Mesodermal cell (in vitro differentiated cells): ENCODE data around the gene RGS14.
"Not testable (repeated sequence)": the region's sequence is repeated elsewhere in the genome, so short reads cannot be mapped to it uniquely, and the experiment has no call there.

ENCODE experiments used
- H3K27ac ChIP-seq: 2 replicates; pipeline ENCODE4 v1.7.0; 2013; ENCODE audit warnings: mild to moderate bottlenecking, low read depth, low read length, moderate library complexity; ENCODE audit not compliant: severe bottlenecking
- H3K36me3 ChIP-seq: 2 replicates; pipeline ENCODE4 v1.7.1; 2013; ENCODE audit warnings: mild to moderate bottlenecking, low read length, moderate library complexity; ENCODE audit not compliant: control insufficient read depth, insufficient read depth
- H3K4me1 ChIP-seq: one replicate; pipeline ENCODE4 v1.7.1; 2013; ENCODE audit warnings: mild to moderate bottlenecking, low read length; ENCODE audit not compliant: insufficient read depth, control insufficient read depth, poor library complexity, severe bottlenecking
- H3K4me3 ChIP-seq: 2 replicates; pipeline ENCODE4 v1.7.0; 2013; ENCODE audit warnings: low read length, control low read depth, mild to moderate bottlenecking; ENCODE audit not compliant: insufficient read depth, poor library complexity, severe bottlenecking; ENCODE audit errors: extremely low read depth
- H3K9me3 ChIP-seq: 2 replicates; pipeline ENCODE4 v1.7.1; 2013; ENCODE audit warnings: mild to moderate bottlenecking, low read length, moderate library complexity; ENCODE audit not compliant: control insufficient read depth
- WGBS, 2 experiments: methylation state at CpG; one replicate each; pipeline ENCODE4 v1.1.5; 2013; ENCODE audit warnings: missing lambda C conversion rate in 2 of 2; ENCODE audit not compliant: insufficient coverage in 2 of 2; 5-methylcytosine and 5-hydroxymethylcytosine counted together

RGS14 gene

DNA sequence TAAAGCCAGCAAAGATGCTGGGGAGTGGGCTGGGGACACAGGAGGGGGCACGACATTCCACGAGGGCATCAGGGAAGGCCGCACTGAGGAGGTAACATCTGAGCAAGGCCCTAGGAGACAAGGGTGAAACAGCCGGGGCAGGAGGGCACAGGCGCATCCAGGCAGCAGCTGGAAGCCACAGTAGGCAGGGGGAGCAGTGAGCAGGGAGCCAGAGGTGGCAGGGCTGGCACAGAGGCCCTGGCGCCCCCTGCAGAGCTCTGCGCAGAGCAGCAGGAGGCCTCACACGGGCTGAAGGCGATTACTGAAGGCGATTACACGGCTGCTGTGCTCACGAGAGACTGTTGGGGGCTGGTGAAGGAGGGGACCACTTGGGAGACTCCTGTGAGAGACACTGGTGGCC, 21.6 kb upstream of the RGS14 start:
- no peak overlapping the region for H3K4me3 ChIP-seq
- H3K9me3 ChIP-seq: no peaks in the 10 kb centered on the region
- peaks cover 76% of the 10 kb centered on the region for H3K36me3 ChIP-seq
- no peak overlapping the region for H3K27ac ChIP-seq
- 89 to 96% methylated on average over 11 to 12 of the region's 12 CpGs for WGBS, 2 experiments
- H3K4me1 ChIP-seq: peaks cover 8% of the 10 kb centered on the region

GRCh38 chr5:177336603-177337494, 20.9 kb upstream of the RGS14 start:
- H3K36me3 ChIP-seq: peaks cover 78% of the 10 kb centered on the region
- no peak overlapping the region for H3K27ac ChIP-seq
- 94 to 95% methylated on average over 30 to 34 of the region's 36 CpGs for WGBS, 2 experiments
- H3K4me1 ChIP-seq: peaks cover 8% of the 10 kb centered on the region
- no peak overlapping the region for H3K4me3 ChIP-seq
- no peaks in the 10 kb centered on the region for H3K9me3 ChIP-seq

DNA sequence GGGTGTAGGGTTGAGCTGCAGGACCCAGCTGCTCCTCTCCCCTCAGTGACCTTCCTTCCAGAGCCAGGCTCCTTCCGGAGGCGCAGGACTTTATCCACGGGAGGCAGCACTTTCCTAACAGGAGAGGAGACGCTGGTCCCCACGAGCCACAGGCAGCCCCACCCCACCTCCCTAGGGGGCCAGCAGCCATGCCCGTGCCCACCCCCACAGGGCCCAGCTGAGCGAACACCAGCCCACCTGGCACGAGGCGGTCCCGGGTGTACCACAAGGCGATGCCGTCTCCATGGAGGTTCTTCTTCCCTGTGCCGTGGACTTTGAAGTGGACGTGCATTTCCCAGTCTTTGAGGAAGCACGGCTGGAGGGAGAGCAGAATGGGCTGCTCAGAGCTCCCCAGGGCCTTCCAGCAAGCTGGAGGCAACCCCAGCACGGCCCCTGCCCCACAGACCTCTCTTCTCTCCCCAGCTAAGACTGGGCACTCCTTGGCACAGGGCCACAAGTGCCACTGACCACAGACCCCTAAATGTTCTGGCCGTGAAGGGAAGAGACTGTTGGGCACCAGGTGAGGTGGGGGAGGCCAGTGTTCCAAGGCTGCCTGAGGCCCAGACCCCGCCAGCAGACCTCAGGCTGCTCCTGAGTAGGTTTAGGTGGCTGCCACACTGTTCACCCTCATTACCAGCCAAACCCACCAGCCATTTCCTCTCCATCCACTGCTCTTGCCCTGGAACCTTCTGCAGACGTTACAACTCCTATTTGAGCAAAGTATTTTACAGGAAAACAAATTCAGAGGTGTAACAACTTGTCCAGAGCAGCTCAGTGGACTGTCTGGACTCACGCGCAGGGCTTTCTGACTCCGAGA, 19.2 kb upstream of the RGS14 start:
- Histone ChIP-seq H3K27ac (no peak overlapping the region), H3K4me1 (peaks cover 8% of the 10 kb centered on the region), H3K36me3 (peaks cover 77% of the 10 kb centered on the region), H3K9me3 (no peaks in the 10 kb centered on the region), H3K4me3 (no peak overlapping the region)
- 91 to 96% methylated on average over 15 to 19 of the region's 22 CpGs for WGBS, 2 experiments

DNA sequence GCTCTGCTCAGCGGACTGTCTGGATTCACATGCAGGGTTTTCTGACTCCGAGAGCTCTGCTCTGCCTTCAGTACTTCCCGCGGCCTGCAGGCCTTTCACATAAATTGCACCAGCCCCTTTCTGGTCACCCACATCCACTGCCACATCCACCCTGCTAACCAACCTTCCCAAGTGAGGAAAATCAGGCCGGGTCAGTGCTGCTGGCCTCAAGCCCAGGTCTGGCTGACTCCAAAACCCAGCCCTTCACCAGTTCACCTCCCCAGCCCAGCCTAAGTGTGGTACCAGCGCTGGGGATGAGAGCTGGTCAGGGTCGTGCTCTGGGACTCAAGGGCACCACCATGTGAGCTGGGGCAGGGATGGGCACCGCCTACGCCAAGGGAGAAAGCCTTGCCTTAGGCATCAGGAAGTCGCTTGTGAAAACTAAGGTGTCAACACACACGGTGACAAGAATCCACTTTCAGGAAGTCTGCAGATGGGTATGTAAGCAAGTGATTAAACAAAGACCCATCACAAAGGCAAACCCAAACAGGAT, 18.6 kb upstream of the RGS14 start:
- Histone ChIP-seq H3K9me3 (no peaks in the 10 kb centered on the region), H3K4me3 (no peak overlapping the region), H3K4me1 (peaks cover 8% of the 10 kb centered on the region), H3K36me3 (peaks cover 76% of the 10 kb centered on the region), H3K27ac (peak overlapping the region; percentile 36)
- 89 to 96% methylated on average over 8 to 9 of the region's 11 CpGs for WGBS, 2 experiments

DNA sequence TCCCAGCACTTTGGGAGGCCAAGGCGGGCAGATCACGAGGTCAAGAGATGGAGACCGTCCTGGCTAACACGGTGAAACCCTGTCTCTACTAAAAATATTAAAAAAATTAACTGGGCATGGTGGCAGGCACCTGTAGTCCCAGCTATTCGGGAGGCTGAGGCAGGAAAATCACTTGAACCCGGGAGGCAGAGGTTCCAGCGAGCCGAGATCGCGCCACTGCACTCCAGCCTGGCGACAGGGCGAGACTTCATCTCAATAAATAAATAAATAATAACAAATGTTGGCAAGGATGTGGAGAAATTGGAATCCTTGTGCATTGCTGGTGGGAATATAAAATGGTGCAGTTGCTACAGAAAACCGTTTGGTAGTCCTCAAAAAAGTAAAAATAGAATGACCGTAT, 14.7 kb upstream of the RGS14 start:
- not testable (repeated sequence) for H3K4me3 ChIP-seq, H3K9me3 ChIP-seq, H3K4me1 ChIP-seq, H3K27ac ChIP-seq
- peaks cover 65% of the 10 kb centered on the region for H3K36me3 ChIP-seq
- 90 to 100% methylated on average over 5 of the region's 14 CpGs for WGBS, 2 experiments

GRCh38 chr5:177343777-177344176, 13.9 kb upstream of the RGS14 start:
- Histone ChIP-seq H3K27ac (no peak overlapping the region), H3K4me1 (peaks cover 8% of the 10 kb centered on the region), H3K36me3 (peaks cover 61% of the 10 kb centered on the region), H3K9me3 (no peaks in the 10 kb centered on the region), H3K4me3 (no peak overlapping the region)
- 96 to 100% methylated on average over 3 to 6 of the region's 6 CpGs for WGBS, 2 experiments

DNA sequence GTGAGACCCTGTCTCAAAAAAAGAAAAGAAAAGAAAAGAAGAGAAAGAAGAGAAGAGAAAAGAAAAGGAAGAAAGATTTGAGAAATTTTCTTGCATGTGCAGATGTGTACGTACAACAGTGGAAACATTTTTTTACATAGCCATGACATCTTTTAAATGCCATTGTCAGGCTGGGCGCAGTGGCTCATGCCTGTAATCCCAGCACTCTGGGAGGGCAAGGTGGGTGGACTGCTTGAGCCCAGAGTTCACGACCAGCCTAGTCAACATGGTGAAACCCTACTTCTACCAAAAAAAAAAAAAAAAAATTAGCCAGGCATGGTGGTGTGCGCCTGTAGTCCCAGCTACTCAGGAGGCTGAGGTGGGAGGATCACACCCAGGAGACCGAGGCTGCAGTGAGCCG, 12.8 kb upstream of the RGS14 start:
- Histone ChIP-seq H3K36me3 (peaks cover 55% of the 10 kb centered on the region), H3K4me1 (peaks cover 2% of the 10 kb centered on the region), H3K27ac (no peak overlapping the region), H3K4me3 (no peak overlapping the region), H3K9me3 (no peaks in the 10 kb centered on the region)
- 100% methylated on average over 1 to 2 of the region's 6 CpGs for WGBS, 2 experiments

DNA sequence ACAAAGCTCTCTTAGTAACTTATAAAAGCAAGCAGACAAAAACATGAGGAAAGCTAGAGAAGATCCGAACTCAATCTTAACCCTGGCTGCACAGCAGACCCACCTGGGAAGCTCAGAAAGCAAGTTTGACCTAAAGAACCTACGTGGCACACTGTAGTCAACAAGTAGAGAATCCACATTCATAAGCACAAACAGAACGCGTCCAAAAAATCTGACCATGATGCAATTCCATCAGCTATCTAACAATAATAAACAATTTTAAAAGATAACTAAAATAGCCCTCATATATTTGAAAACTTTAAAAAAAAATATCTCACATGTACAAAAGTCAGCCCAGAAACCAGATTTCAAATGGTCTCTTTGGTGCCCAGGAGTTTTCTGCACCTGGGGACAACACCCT, 10.9 kb upstream of the RGS14 start:
- Histone ChIP-seq H3K4me3 (no peak overlapping the region), H3K36me3 (peaks cover 48% of the 10 kb centered on the region), H3K4me1 (peaks cover 6% of the 10 kb centered on the region), H3K9me3 (no peaks in the 10 kb centered on the region), H3K27ac (no peak overlapping the region)
- WGBS, 2 experiments: 94 to 100% methylated on average over 1 to 3 of the region's 4 CpGs

DNA sequence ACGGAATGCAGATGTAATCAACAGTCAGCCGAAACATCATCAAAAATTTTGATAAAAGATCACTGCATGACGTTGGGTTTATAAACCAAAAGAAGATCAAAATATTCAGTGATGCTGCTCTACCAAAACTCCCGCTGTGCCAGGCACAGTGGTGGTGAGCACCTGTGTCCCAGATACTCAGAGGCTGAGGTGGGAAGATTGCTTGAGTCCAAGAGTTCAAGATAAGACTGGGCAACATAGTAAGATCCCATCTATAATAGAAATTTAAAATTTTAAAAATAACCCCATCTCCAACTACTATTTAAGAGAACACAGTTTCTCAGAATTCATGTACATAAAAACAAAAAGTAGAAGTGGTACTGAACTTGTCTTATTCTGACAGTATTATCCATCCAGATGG, 10.0 kb upstream of the RGS14 start:
- Histone ChIP-seq H3K4me3 (no peak overlapping the region), H3K36me3 (peaks cover 39% of the 10 kb centered on the region), H3K27ac (no peak overlapping the region), H3K9me3 (no peaks in the 10 kb centered on the region), H3K4me1 (peaks cover 6% of the 10 kb centered on the region)
- 94 to 100% methylated on average over 3 of the region's 4 CpGs for WGBS, 2 experiments

DNA sequence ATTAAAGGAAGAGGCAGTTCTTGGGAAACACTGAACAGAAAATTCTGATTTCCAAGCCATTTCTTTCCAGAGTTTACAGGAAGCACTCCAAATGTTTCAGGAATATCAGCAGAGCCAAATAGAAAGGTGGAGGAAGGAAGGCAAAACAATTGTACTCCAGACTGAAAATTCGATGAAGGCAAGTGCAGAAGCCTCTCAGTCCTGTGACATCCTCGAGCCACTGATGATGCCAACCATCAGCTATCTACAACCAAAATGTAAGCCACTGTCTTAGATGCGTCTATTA, 8.4 kb upstream of the RGS14 start:
- 83 to 86% methylated on average over 2 to 3 of the region's 3 CpGs for WGBS, 2 experiments
- peaks cover 6% of the 10 kb centered on the region for H3K4me1 ChIP-seq
- H3K27ac ChIP-seq: no peak overlapping the region
- peaks cover 26% of the 10 kb centered on the region for H3K36me3 ChIP-seq
- H3K4me3 ChIP-seq: no peak overlapping the region
- H3K9me3 ChIP-seq: no peaks in the 10 kb centered on the region
